Osteocyte (in vitro differentiated cells): ENCODE measurements around the gene MATN1. TPM values are rescaled to one million over a fixed set of nuclear protein-coding genes. Genes with fewer than 3 reads are reported as not detected.

Experiments
- DNase-seq: peaks from one replicate; pipeline ENCODE4 v3.0.0; 2021; ENCODE audit warnings: mixed read lengths; ENCODE audit not compliant: unreplicated experiment; ENCODE audit errors: extremely low spot score
- H3K27ac Mint-ChIP-seq: one replicate; pipeline ENCODE4 v1.8.0; 2021; ENCODE audit warnings: mild to moderate bottlenecking, mixed read lengths; ENCODE audit not compliant: unreplicated experiment
- H3K27me3 Mint-ChIP-seq: one replicate; pipeline ENCODE4 v1.8.0; 2021; ENCODE audit warnings: mixed read lengths; ENCODE audit not compliant: unreplicated experiment
- H3K36me3 Mint-ChIP-seq: one replicate; pipeline ENCODE4 v1.8.0; 2021; ENCODE audit warnings: mixed read lengths; ENCODE audit not compliant: unreplicated experiment
- H3K4me1 Mint-ChIP-seq: one replicate; pipeline ENCODE4 v1.8.0; 2021; ENCODE audit warnings: mixed read lengths; ENCODE audit not compliant: unreplicated experiment
- H3K4me3 Mint-ChIP-seq: one replicate; pipeline ENCODE4 v1.8.0; 2021; ENCODE audit warnings: mild to moderate bottlenecking, moderate library complexity, mixed read lengths; ENCODE audit not compliant: unreplicated experiment
- H3K9me3 Mint-ChIP-seq: one replicate; pipeline ENCODE4 v1.8.0; 2021; ENCODE audit warnings: mixed read lengths; ENCODE audit not compliant: unreplicated experiment
- total RNA-seq: library from RNA; stranded (reverse); gene quantifications from 2 replicates; pipeline ENCODE4 v1.2.1, GENCODE V29; 2021
- TF ChIP-seq, protein P1 (sequence below): fragments of 200-600 bp; sonication (generic); IDR thresholded peaks from 2 replicates; pipeline ENCODE4 v1.5.0; 2021; ENCODE audit warnings: antibody characterized with exemption, mild to moderate bottlenecking, moderate library complexity

MATN1 gene
- total RNA-seq, 1 donor from 2014 or later: 0.99 TPM

DNA sequence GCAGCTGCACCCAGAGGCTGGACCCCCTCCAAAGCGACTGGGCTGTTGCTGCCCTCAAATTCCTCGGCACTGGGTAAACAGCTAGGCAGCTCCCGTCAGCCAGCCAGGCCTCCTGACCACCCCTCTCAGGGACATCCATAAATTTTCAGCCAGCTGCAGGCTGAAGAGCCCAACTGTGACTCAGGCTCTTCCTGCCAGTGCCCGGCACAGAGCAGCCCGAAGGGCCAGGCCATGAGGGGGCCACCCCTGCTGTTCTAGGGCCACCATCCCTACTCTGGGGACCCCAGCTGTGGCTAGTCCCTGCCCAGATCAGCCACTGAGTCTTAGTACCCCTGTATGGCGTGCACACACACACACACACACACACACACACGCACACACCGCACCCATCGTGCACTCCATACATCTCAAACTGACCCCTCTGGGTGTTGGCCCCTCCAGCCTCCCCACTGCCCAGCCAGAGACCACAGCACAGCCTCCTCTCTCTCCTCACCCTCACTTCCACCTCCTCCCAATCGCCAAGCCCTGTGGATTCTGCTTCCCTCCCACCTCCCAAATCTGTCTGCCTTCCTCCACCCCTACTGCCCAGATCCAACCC is 40.4 kb upstream of the MATN1 start:
- H3K27ac Mint-ChIP-seq: peak overlapping the region; percentile 71
- no peaks in the 10 kb centered on the region for H3K27me3 Mint-ChIP-seq
- peaks cover 22% of the 10 kb centered on the region for H3K4me1 Mint-ChIP-seq
- no peaks in the 10 kb centered on the region for H3K9me3 Mint-ChIP-seq
- H3K36me3 Mint-ChIP-seq: no peaks in the 10 kb centered on the region
- H3K4me3 Mint-ChIP-seq: no peak overlapping the region
- TF ChIP-seq, protein P1, sequence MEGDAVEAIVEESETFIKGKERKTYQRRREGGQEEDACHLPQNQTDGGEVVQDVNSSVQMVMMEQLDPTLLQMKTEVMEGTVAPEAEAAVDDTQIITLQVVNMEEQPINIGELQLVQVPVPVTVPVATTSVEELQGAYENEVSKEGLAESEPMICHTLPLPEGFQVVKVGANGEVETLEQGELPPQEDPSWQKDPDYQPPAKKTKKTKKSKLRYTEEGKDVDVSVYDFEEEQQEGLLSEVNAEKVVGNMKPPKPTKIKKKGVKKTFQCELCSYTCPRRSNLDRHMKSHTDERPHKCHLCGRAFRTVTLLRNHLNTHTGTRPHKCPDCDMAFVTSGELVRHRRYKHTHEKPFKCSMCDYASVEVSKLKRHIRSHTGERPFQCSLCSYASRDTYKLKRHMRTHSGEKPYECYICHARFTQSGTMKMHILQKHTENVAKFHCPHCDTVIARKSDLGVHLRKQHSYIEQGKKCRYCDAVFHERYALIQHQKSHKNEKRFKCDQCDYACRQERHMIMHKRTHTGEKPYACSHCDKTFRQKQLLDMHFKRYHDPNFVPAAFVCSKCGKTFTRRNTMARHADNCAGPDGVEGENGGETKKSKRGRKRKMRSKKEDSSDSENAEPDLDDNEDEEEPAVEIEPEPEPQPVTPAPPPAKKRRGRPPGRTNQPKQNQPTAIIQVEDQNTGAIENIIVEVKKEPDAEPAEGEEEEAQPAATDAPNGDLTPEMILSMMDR: no peak
- no peak for DNase-seq

DNA sequence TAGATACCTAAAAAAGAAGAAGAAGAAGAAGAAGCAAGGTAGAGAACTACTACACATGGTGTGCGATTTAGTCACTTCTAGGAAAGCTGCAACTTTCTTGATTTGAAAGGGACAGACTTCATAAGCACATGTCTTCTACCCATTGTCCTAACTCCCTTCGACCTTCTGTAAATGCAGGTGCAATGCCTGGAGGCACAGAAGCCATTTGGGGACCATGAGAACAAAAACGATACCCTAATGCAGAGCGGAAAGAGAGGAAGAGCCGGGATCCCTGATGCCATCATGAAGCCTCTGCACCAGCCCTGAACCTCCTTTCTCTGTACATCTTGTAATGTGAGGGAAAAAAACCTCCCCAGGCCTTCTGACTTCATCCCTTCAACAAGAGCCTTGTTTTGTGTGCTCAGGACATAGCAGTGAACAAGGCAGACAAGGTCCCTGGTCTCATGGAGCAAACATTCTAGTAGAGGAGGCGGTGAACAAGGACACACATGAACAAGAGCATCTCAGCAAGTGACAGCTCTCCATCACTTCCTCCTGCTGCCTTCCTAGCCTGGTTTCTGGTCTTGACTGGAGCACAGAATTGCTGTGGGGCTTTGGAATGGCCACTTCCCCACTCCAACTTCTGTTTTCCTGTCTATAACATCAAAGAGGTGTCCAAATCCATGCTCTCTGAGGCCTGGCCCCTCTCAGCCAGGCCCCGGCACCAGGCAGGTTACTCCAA is 39.7 kb upstream of the MATN1 start:
- no peak overlapping the region for H3K4me3 Mint-ChIP-seq
- TF ChIP-seq, protein P1: no peak
- H3K4me1 Mint-ChIP-seq: peaks cover 22% of the 10 kb centered on the region
- no peaks in the 10 kb centered on the region for H3K36me3 Mint-ChIP-seq
- no peak for DNase-seq
- no peaks in the 10 kb centered on the region for H3K27me3 Mint-ChIP-seq
- no peaks in the 10 kb centered on the region for H3K9me3 Mint-ChIP-seq
- peak overlapping the region; percentile 71 for H3K27ac Mint-ChIP-seq

DNA sequence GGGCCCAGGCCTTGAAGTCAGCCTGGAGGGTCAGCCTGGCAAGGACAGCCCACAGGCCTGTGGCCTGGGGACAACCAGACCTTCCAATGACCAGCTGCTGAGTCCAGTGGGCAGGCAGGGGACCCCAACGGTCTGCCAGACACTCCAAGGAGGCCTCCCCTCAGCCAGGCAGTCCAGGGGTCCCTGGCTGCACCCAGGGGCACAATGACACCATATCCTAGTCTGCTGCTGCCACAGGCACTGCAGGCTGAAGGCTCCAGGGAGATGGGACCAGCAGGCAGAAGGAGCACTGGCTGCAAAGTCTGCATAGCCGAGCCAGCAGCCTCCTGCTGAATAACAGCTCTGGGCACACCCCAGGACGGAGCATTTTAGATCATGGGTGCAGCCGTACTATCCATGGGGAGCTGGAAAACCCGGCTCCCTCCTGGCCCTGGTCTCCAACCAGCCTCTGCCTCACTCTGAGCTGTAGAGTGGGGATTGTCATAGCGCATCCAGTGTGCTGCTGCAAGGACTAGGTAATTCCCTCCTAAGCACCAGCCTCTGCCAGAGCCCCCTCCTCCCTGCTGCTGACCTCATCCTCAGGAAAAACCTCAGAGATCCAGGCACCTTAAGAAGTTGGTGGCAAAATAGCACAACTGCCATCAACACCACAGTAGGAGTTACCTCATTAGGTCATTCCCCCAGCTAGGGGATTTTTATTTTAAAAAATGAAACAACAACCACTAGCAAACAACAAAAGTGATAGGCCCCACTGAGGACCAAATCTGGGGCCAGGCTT is 39.0 kb upstream of the MATN1 start:
- Mint-ChIP-seq H3K4me3 (no peak overlapping the region), H3K27ac (no peak overlapping the region), H3K36me3 (no peaks in the 10 kb centered on the region), H3K27me3 (no peaks in the 10 kb centered on the region), H3K4me1 (peaks cover 22% of the 10 kb centered on the region), H3K9me3 (no peaks in the 10 kb centered on the region)
- no peak for DNase-seq
- TF ChIP-seq, protein P1: no peak

DNA sequence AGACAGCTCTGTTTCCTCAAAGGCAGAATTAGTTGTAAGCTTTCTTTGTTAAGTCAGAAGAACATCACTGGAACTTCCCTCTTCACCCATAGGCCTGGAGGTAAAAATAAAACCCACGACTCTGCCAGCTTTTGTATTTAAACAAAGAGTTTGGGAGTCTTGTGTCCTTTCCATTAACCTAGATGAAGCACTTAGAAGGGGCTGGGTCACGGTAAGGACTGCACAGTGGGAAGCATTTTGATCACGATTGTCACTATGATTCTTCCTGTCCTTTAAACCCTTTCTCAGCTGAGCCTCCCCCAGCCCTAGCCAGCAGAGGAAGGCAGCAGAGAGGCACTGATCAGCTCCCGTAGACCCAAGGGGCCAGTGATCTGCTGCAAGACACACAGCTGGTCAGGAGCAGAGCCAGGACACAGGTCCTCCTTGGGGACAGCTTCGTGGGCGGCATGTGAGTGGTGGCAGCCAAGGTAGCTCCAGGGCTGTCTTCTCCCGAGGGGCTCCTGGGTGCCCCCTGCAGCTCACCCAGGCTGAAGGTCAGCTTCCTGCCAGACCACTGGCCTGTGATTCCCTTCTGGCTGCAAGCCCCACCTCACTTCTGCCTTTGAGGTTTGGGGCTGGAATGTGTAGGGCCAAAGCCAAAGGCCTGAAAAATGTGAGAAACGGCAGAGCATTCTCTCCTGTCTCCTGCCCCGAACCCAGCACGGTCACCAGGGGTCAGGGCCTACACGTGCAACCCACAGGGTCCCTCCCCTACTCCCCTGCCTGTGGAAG is 38.2 kb upstream of the MATN1 start:
- no peak for DNase-seq
- no peaks in the 10 kb centered on the region for H3K9me3 Mint-ChIP-seq
- H3K4me1 Mint-ChIP-seq: peaks cover 29% of the 10 kb centered on the region
- H3K4me3 Mint-ChIP-seq: no peak overlapping the region
- H3K27me3 Mint-ChIP-seq: no peaks in the 10 kb centered on the region
- H3K36me3 Mint-ChIP-seq: no peaks in the 10 kb centered on the region
- TF ChIP-seq, protein P1: no peak
- no peak overlapping the region for H3K27ac Mint-ChIP-seq
